Right atrium auricular region (tissue), 2 donors: ENCODE data around the gene PDIK1L. TPM values are rescaled to one million over a fixed set of nuclear protein-coding genes. Genes with fewer than 3 reads are reported as not detected.
"Not testable (repeated sequence)": the region's sequence is repeated elsewhere in the genome, so short reads cannot be mapped to it uniquely, and the experiment has no call there.

ENCODE experiments used
- DNase-seq: peaks from one replicate; pipeline ENCODE4 v3.0.0-alpha.2; 2019; ENCODE audit warnings: low spot score
- H3K27ac ChIP-seq, 2 donors: fragments of 200-600 bp; sonication (generic); 1 replicate in 1 of 2; 2 replicates in 1 of 2; pipeline ENCODE4 v1.5.1; 2016 to 2019
- H3K27me3 ChIP-seq, 2 donors: fragments of 200-600 bp; sonication (generic); one replicate each; pipeline versions ENCODE4 v1.5.1 to v1.6.0; 2017 to 2019
- H3K36me3 ChIP-seq: fragments of 200-600 bp; sonication (generic); one replicate; pipeline ENCODE4 v1.5.1; 2016
- H3K4me1 ChIP-seq, 2 donors: fragments of 200-600 bp; sonication (generic); one replicate each; pipeline versions ENCODE4 v1.5.1 to v1.6.0; 2017 to 2019
- H3K4me3 ChIP-seq, 2 donors: fragments of 200-600 bp; sonication (generic); 1 replicate in 1 of 2; 2 replicates in 1 of 2; pipeline ENCODE4 v1.5.1; 2017 to 2019; ENCODE audit warnings: mild to moderate bottlenecking in 1 of 2, moderate library complexity in 1 of 2
- H3K9me3 ChIP-seq, 2 donors: fragments of 200-600 bp; sonication (generic); one replicate each; pipeline ENCODE4 v1.5.1; 2019
- total RNA-seq, 2 donors: library from RNA; depleted of rRNA; stranded (reverse); fragments of >200 nt; gene quantifications; one replicate each; pipeline ENCODE4 v1.1.0, GENCODE V29; 2016
- TF ChIP-seq, protein P1 (sequence below), 2 donors: fragments of 200-600 bp; sonication (generic); IDR thresholded peaks; one replicate each; pipeline ENCODE4 v1.5.1; 2019; ENCODE audit warnings: antibody characterized with exemption in 2 of 2

PDIK1L gene
- total RNA-seq, 2 donors from 2014 or later = 3.0 to 3.4 TPM

DNA sequence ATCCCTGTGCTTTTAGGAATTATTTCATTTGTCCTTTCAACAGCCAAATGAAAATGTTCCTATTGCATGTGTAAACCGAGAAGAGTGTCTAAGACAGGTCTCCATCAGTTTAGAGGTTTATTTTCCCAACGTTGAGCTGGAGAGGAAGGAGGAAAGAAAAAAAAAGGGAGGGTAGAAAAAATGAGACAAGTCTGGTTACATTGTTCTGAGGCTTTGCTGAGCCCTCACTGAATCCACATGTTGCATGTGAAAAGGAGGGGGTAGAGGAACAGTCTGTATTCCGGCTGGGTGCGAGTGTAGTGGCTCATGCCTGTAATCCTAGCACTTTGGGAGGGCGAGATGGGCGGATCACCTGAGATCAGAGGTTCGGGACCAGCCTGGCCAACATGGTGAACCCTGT, 19.2 kb upstream of the PDIK1L start:
- TF ChIP-seq, protein P1, sequence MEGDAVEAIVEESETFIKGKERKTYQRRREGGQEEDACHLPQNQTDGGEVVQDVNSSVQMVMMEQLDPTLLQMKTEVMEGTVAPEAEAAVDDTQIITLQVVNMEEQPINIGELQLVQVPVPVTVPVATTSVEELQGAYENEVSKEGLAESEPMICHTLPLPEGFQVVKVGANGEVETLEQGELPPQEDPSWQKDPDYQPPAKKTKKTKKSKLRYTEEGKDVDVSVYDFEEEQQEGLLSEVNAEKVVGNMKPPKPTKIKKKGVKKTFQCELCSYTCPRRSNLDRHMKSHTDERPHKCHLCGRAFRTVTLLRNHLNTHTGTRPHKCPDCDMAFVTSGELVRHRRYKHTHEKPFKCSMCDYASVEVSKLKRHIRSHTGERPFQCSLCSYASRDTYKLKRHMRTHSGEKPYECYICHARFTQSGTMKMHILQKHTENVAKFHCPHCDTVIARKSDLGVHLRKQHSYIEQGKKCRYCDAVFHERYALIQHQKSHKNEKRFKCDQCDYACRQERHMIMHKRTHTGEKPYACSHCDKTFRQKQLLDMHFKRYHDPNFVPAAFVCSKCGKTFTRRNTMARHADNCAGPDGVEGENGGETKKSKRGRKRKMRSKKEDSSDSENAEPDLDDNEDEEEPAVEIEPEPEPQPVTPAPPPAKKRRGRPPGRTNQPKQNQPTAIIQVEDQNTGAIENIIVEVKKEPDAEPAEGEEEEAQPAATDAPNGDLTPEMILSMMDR (IDR thresholded peaks at IDR 0.05) = no peak
- H3K4me1 ChIP-seq = peaks cover 0 to 22% of the 10 kb centered on the region in 2 donors
- DNase-seq = no peak
- no peaks in the 10 kb centered on the region for H3K27me3 ChIP-seq
- H3K36me3 ChIP-seq = no peaks in the 10 kb centered on the region
- no peaks in the 10 kb centered on the region for H3K9me3 ChIP-seq
- H3K27ac ChIP-seq = peak overlapping the region in 1 of 2 donors; percentile 91
- H3K4me3 ChIP-seq = no peak overlapping the region

DNA sequence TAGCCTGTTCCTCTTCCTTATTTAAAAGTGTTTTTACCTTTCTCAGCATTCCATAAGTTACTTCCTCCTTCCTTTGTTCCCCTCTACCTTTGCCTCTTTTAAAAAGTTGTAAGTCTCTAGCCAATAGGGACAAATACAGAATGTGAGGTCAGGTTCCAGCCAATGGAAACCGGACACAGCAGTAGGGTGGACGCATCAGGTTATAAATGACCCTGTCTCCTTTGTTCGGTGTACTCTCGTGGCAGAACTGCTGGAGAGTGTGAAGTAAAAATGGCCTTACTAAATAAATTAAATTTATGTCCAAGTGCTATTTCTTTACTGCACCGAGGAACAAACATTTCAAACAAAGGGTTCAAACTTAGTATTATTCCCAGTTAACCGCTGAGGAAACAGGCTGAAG, 18.1 kb upstream of the PDIK1L start:
- H3K4me3 ChIP-seq, H3K27me3 ChIP-seq: not testable (repeated sequence)
- peak overlapping the region; percentile 76 to 91 for H3K27ac ChIP-seq

DNA sequence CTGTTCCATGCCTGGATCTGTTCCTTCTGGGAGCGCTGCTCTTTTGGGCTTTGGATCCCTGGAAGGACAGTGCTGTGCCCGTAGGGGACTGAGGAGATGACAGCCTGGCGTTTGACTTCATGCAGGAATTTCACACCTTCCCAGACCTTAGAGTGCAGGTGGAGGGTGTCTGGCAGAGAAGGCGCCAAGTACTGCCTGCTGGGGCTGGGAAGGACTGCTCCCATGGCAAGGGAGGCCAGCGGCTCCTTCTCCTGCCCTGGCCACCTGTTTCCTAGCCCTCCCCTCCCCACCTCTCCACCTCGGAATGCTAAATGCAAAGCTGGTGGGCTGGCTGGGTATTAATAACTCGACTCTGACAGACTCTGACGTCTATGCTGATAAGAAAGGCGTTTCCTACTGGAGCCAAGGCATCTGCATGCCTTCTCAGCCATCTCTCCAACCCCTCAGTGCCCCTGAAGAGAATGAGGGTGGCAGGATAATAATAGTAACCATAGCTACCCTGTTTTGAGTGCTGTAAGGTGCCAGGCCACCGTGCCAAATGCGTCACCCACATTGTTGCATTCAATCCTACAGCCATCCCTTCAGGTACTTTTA, 17.5 kb upstream of the PDIK1L start:
- TF ChIP-seq, protein P1 (IDR thresholded peaks at IDR 0.05) = no peak
- Histone ChIP-seq H3K27me3 (no peaks in the 10 kb centered on the region), H3K9me3 (no peaks in the 10 kb centered on the region), H3K4me1 (peaks cover 0 to 22% of the 10 kb centered on the region in 2 donors), H3K36me3 (no peaks in the 10 kb centered on the region), H3K27ac (peak overlapping the region; percentile 76 to 91), H3K4me3 (peak overlapping the region in 1 of 2 donors; percentile 14)
- DNase-seq = no peak

More for the DNA sequence above, 18.1 kb upstream of the PDIK1L start:
- not testable (repeated sequence) for H3K9me3 ChIP-seq, H3K36me3 ChIP-seq, DNase-seq
- peaks cover 0 to 22% of the 10 kb centered on the region in 2 donors for H3K4me1 ChIP-seq

DNA sequence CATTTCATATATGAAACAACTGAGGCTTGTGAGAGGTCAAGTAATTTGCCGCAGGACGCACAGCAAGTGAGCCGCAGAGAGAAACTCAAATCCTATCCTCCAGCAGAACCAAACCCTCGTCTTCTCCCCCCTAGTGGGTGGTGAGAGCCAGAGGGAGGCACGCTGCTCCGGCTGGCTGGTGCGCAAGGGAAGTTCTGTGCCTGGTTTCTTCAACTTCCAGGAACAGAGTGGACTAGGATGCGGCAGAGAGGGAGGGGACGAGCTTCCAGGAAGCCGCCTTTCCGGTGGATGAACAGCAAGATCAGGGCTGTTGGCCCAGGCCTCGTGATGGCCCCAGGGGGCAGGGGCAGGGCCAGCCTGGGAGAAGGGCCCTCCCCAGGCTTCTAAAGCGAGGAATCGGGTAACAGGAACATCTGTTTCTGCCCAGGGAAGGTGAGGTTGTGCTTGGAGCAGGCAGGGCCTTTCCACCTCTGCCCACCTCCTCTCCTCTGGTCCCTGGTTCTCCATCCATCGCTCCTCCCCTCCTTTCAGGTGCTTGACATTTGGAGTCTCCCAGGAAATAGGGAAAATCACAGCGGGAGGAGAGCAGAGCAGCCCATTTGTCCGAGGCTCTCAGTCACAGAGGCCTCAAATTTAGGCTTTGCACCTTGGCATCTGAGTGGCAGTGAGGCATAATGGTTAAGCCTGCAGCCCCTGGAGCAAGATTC, 16.8 kb upstream of the PDIK1L start:
- H3K4me3 ChIP-seq = peak overlapping the region in 1 of 2 donors; percentile 14
- H3K4me1 ChIP-seq = peaks cover 0 to 22% of the 10 kb centered on the region in 2 donors
- peak; percentile 67 for DNase-seq

DNA sequence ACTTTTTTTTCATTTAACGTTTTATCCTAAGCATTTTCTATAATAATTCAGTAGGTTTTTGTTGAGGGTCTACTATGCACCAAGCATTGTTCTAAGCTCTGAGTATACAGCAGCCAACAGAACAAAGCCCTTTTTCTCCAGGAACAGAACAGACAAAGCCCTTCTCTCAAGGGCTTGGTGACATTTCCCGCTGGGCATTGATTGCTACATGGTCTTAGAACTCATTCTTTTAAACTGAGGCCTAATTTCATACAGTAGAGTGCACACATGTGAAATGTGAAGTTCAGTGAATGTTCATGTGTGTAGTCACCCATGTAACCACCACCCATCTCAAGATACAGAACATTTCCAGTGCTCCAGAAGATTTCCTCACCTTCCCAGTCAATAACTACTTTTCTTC, 15.2 kb upstream of the PDIK1L start:
- TF ChIP-seq, protein P1 (IDR thresholded peaks at IDR 0.05) = no peak
- peak overlapping the region in 1 of 2 donors; percentile 91 for H3K27ac ChIP-seq
- H3K27me3 ChIP-seq = no peaks in the 10 kb centered on the region

More for the DNA sequence above, 16.8 kb upstream of the PDIK1L start:
- TF ChIP-seq, protein P1 (IDR thresholded peaks at IDR 0.05) = peak in 1 of 2 donors; percentile 17
- Histone ChIP-seq H3K9me3 (no peaks in the 10 kb centered on the region), H3K36me3 (no peaks in the 10 kb centered on the region), H3K27ac (peak overlapping the region; percentile 76 to 91), H3K27me3 (no peaks in the 10 kb centered on the region)

DNA sequence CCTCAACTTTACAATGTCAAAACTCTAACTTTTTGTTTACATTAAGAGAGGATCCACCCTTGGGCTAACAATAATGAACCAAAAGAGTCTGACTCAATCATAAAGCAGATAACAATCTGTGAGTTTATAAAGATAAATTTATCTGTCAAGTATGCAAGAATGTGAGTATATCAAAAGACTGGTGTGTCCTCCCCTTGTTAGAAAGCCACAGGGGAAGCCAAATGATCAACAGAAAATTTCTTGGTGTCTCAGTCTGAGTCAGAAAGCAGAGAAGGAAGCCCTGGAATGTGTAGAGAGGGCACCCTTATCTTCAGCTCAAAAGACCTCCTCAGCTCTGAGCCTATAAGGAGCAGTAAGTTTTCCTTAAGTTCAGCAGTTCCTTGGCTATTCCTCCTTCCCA, 13.9 kb upstream of the PDIK1L start:
- DNase-seq = no peak
- H3K4me1 ChIP-seq = peaks cover 0 to 22% of the 10 kb centered on the region in 2 donors
- TF ChIP-seq, protein P1 (IDR thresholded peaks at IDR 0.05) = no peak
- H3K27me3 ChIP-seq = no peaks in the 10 kb centered on the region
- H3K27ac ChIP-seq = peak overlapping the region in 1 of 2 donors; percentile 17
- H3K9me3 ChIP-seq = no peaks in the 10 kb centered on the region
- no peak overlapping the region for H3K4me3 ChIP-seq
- H3K36me3 ChIP-seq = no peaks in the 10 kb centered on the region

More for the DNA sequence above, 15.2 kb upstream of the PDIK1L start:
- DNase-seq = no peak
- no peaks in the 10 kb centered on the region for H3K36me3 ChIP-seq
- no peak overlapping the region for H3K4me3 ChIP-seq
- H3K9me3 ChIP-seq = no peaks in the 10 kb centered on the region
- H3K4me1 ChIP-seq = peaks cover 0 to 22% of the 10 kb centered on the region in 2 donors
